H1 (cell line): ENCODE data around the gene ZRANB1. TPM values are rescaled to one million over a fixed set of nuclear protein-coding genes. Genes with fewer than 3 reads are reported as not detected.

ENCODE experiments used
- CTCF ChIA-PET: fragments of 300-600 bp; sonication (Branson Sonifier 250); formaldehyde crosslinking; loops from one replicate; lab custom pipeline; 2021; ENCODE audit not compliant: partially characterized antibody; lab: Charles Lee
- POLR2A ChIA-PET: fragments of 300-600 bp; sonication (Branson Sonifier 250); formaldehyde crosslinking; loops from one replicate; lab custom pipeline; 2021; ENCODE audit warnings: inconsistent platforms; ENCODE audit not compliant: partially characterized antibody; lab: Charles Lee
- DNase-seq, 2 experiments: peaks; one replicate each; pipeline versions ENCODE4 v3.0.0 to v3.0.0-alpha.2; 2010 to 2022; ENCODE audit warnings: low spot score in 2 of 2, low read depth in 1 of 2, mixed read lengths in 1 of 2
- FAIRE-seq: peaks from 2 replicates; lab custom pipeline; 2011; peaks lifted over from hg19 to GRCh38; lab: Jason Lieb, UNC
- H2AFZ ChIP-seq: 2 replicates; pipeline ENCODE4 v1.8.1; 2012; ENCODE audit warnings: low read length, inconsistent platforms
- H2AK5ac ChIP-seq: 2 replicates; pipeline ENCODE4 v1.6.1; 2013; ENCODE audit warnings: low read depth, low read length
- H2BK120ac ChIP-seq: replicated peaks from 2 replicates; pipeline ENCODE3; 2013; ENCODE audit warnings: low read depth, low read length, inconsistent platforms
- H2BK12ac ChIP-seq: 2 replicates; pipeline ENCODE4 v1.6.1; 2013; ENCODE audit warnings: low read depth, low read length
- H2BK15ac ChIP-seq: 2 replicates; pipeline ENCODE4 v1.6.1; 2013; ENCODE audit warnings: low read length
- H2BK20ac ChIP-seq: 2 replicates; pipeline ENCODE4 v1.6.1; 2013; ENCODE audit warnings: low read length
- H2BK5ac ChIP-seq: 2 replicates; pipeline ENCODE4 v1.6.1; 2013; ENCODE audit warnings: low read depth, low read length
- H3K14ac ChIP-seq: 2 replicates; pipeline ENCODE4 v1.6.1; 2013; ENCODE audit warnings: inconsistent platforms; ENCODE audit not compliant: insufficient read length
- H3K18ac ChIP-seq: 2 replicates; pipeline ENCODE4 v1.6.1; 2013; ENCODE audit warnings: low read length; ENCODE audit errors: extremely low read depth
- H3K23ac ChIP-seq: 2 replicates; pipeline ENCODE4 v1.6.1; 2013; ENCODE audit warnings: inconsistent platforms; ENCODE audit not compliant: insufficient read length
- H3K23me2 ChIP-seq: 2 replicates; pipeline ENCODE4 v1.6.1; 2013; ENCODE audit warnings: low read depth, low read length
- H3K27ac ChIP-seq: 2 replicates; pipeline ENCODE4 v1.6.1; 2011; ENCODE audit warnings: low read depth, low read length, inconsistent platforms
- H3K27me3 ChIP-seq, 4 experiments: replicated peaks in 1 of 4; 1 replicate in 1 of 4; 2 replicates in 3 of 4; pipeline versions ENCODE4 v1.6.1 to v1.8.1; 2011 to 2013; ENCODE audit warnings: low read length in 3 of 4, mild to moderate bottlenecking in 3 of 4, inconsistent platforms in 2 of 4, mixed read lengths in 2 of 4, moderate library complexity in 1 of 4; ENCODE audit not compliant: control insufficient read depth in 3 of 4, insufficient read depth in 3 of 4; ENCODE audit errors: extremely low read depth in 1 of 4
- H3K36me3 ChIP-seq, 4 experiments: 2 replicates each; pipeline versions ENCODE4 v1.6.1 to v1.8.1; 2011 to 2013; ENCODE audit warnings: mild to moderate bottlenecking in 4 of 4, low read length in 3 of 4, moderate library complexity in 2 of 4, control low read depth in 1 of 4, inconsistent platforms in 1 of 4; ENCODE audit not compliant: insufficient read depth in 4 of 4, control insufficient read depth in 2 of 4
- H3K4ac ChIP-seq: replicated peaks from 2 replicates; pipeline ENCODE3; 2013; ENCODE audit warnings: low read length, low read depth, mixed read lengths, inconsistent platforms; ENCODE audit not compliant: insufficient read length
- H3K4me1 ChIP-seq, 4 experiments: replicated peaks in 1 of 4; 1 replicate in 1 of 4; 2 replicates in 3 of 4; pipeline versions ENCODE4 v1.6.1 to v1.8.1; 2011 to 2013; ENCODE audit warnings: low read length in 3 of 4, inconsistent platforms in 2 of 4, mixed read lengths in 1 of 4; ENCODE audit not compliant: insufficient read depth in 4 of 4, control insufficient read depth in 3 of 4
- H3K4me2 ChIP-seq, 2 experiments: 2 replicates each; pipeline versions ENCODE4 v1.6.1 to v1.8.1; 2011 to 2013; ENCODE audit warnings: low read depth in 2 of 2, low read length in 2 of 2, control low read depth in 1 of 2, inconsistent platforms in 1 of 2, mild to moderate bottlenecking in 1 of 2; ENCODE audit not compliant: insufficient read depth in 1 of 2
- H3K4me3 ChIP-seq, 4 experiments: fragments of 200-600, 300-600 bp in 1 of 4; sonication (generic), shearing (Covaris generic), sonication (Bioruptor Twin) in 1 of 4; 2 replicates each; pipeline versions ENCODE4 v1.5.1 to v1.8.1; 2011 to 2016; ENCODE audit warnings: low read length in 4 of 4, low read depth in 3 of 4, control low read depth in 2 of 4, inconsistent platforms in 2 of 4, mild to moderate bottlenecking in 2 of 4, mixed read lengths in 1 of 4, moderate library complexity in 1 of 4; ENCODE audit not compliant: insufficient read depth in 2 of 4; ENCODE audit errors: extremely low read depth in 1 of 4
- H3K56ac ChIP-seq: replicated peaks from 2 replicates; pipeline ENCODE3; 2013; ENCODE audit warnings: low read depth, mild to moderate bottlenecking, mixed read lengths, low read length, inconsistent platforms; ENCODE audit not compliant: insufficient read length
- H3K79me1 ChIP-seq: 2 replicates; pipeline ENCODE4 v1.6.1; 2013; ENCODE audit warnings: low read depth, low read length, control low read depth
- H3K79me2 ChIP-seq, 2 experiments: 2 replicates each; pipeline versions ENCODE4 v1.6.1 to v1.8.1; 2012 to 2013; ENCODE audit warnings: low read length in 2 of 2, mild to moderate bottlenecking in 2 of 2, inconsistent platforms in 1 of 2; ENCODE audit not compliant: insufficient read depth in 2 of 2, control insufficient read depth in 1 of 2
- H3K9ac ChIP-seq, 4 experiments: replicated peaks in 1 of 4; 1 replicate in 1 of 4; 2 replicates in 3 of 4; pipeline versions ENCODE4 v1.6.1 to v1.8.1; 2011 to 2013; ENCODE audit warnings: low read depth in 3 of 4, low read length in 3 of 4, control low read depth in 2 of 4, mild to moderate bottlenecking in 2 of 4, moderate library complexity in 2 of 4, inconsistent platforms in 1 of 4; ENCODE audit errors: extremely low read depth in 1 of 4
- H3K9me3 ChIP-seq, 2 experiments: 2 replicates each; pipeline versions ENCODE4 v1.6.1 to v1.8.1; 2012 to 2013; ENCODE audit warnings: mild to moderate bottlenecking in 2 of 2, moderate library complexity in 2 of 2, control low read depth in 1 of 2, inconsistent platforms in 1 of 2, low read depth in 1 of 2, low read length in 1 of 2, mixed read lengths in 1 of 2; ENCODE audit not compliant: insufficient read depth in 2 of 2
- H4K20me1 ChIP-seq, 2 experiments: replicated peaks in 1 of 2; 2 replicates each; pipeline versions ENCODE3 to v1.8.1; 2011 to 2013; ENCODE audit warnings: inconsistent platforms in 2 of 2, low read length in 2 of 2, mild to moderate bottlenecking in 1 of 2; ENCODE audit not compliant: insufficient read depth in 2 of 2, control insufficient read depth in 1 of 2
- H4K5ac ChIP-seq: 2 replicates; pipeline ENCODE4 v1.6.1; 2013; ENCODE audit warnings: low read length, low read depth, mixed read lengths, inconsistent platforms; ENCODE audit not compliant: insufficient read length
- H4K8ac ChIP-seq: 2 replicates; pipeline ENCODE4 v1.8.0; 2013; ENCODE audit warnings: mild to moderate bottlenecking, moderate library complexity, low read length, inconsistent platforms; ENCODE audit not compliant: insufficient read depth; ENCODE audit errors: extremely low read depth
- H4K91ac ChIP-seq: replicated peaks from 2 replicates; pipeline ENCODE3; 2013; ENCODE audit warnings: low read length, mixed read lengths, inconsistent platforms; ENCODE audit not compliant: insufficient read length
- ATF2 ChIP-seq: IDR thresholded peaks from 2 replicates; pipeline ENCODE4 v1.6.1; 2012; ENCODE audit warnings: low read length, inconsistent platforms
- ATF3 ChIP-seq: IDR thresholded peaks from 2 replicates; pipeline ENCODE4 v1.6.1; 2011; ENCODE audit warnings: low read depth, mild to moderate bottlenecking, low read length; ENCODE audit not compliant: insufficient read depth
- CHD2 ChIP-seq: IDR thresholded peaks from 2 replicates; pipeline ENCODE4 v1.6.1; 2012; ENCODE audit warnings: low read length, improper control_type of control experiment
- NANOG ChIP-seq: IDR thresholded peaks from 2 replicates; pipeline ENCODE4 v1.6.1; 2011; ENCODE audit warnings: low read length, low read depth, mild to moderate bottlenecking, inconsistent platforms; ENCODE audit not compliant: insufficient read depth, poor library complexity, severe bottlenecking
- RXRA ChIP-seq: IDR thresholded peaks from 2 replicates; pipeline ENCODE4 v1.6.1; 2011; ENCODE audit warnings: low read depth, mild to moderate bottlenecking, low read length, moderate library complexity; ENCODE audit not compliant: insufficient read depth
- SAP30 ChIP-seq: fragments of 300-600 bp; sonication (generic); IDR thresholded peaks from 2 replicates; pipeline ENCODE4 v1.7.1; 2012; ENCODE audit warnings: low read length, moderate library complexity, mild to moderate bottlenecking, inconsistent platforms; ENCODE audit not compliant: insufficient read depth, insufficient replicate concordance
- YY1 ChIP-seq: IDR thresholded peaks from 2 replicates; pipeline ENCODE4 v1.6.1; 2011; ENCODE audit warnings: low read depth, mild to moderate bottlenecking, low read length
- ZNF274 ChIP-seq: IDR thresholded peaks from 2 replicates; pipeline ENCODE4 v1.7.0; 2012; ENCODE audit warnings: low read length, borderline replicate concordance; ENCODE audit errors: extremely low read depth
- WGBS, 2 experiments: shearing (Covaris generic) in 1 of 2; methylation state at CpG; one replicate each; pipeline versions ENCODE4 v1.1.6 to v1.1.7; 2013 to 2015; ENCODE audit warnings: low lambda C conversion rate in 2 of 2, mixed read lengths in 2 of 2, inconsistent platforms in 1 of 2, low coverage in 1 of 2, missing lambda C conversion rate in 1 of 2; ENCODE audit not compliant: insufficient replicate concordance in 2 of 2, insufficient coverage in 1 of 2, insufficient read length in 1 of 2; ENCODE audit errors: extremely low coverage in 1 of 2, missing lambda C conversion rate in 1 of 2; 5-methylcytosine and 5-hydroxymethylcytosine counted together
- long read RNA-seq, 2 experiments: library from RNA in 1 of 2; library from capped mRNA in 1 of 2; stranded (forward); transcript quantifications; one replicate each; pipeline ENCODE4 v2.0.0, GENCODE V29; 2021; ENCODE audit warnings: inconsistent platforms in 1 of 2
- polyA minus RNA-seq, 3 experiments: library from RNA; depleted of rRNA, polyadenylated mRNA; stranded (reverse); fragments of >200 nt; gene quantifications; 1 replicate in 2 of 3; 2 replicates in 1 of 3; pipeline ENCODE4 v1.2.3, GENCODE V29; 2011
- polyA plus RNA-seq, 7 experiments: library from polyadenylated mRNA; depleted of rRNA in 3 of 7; stranded (reverse) in 5 of 7; unstranded in 2 of 7; fragments of >200 nt in 5 of 7; fragments of 200-250 nt in 2 of 7; gene quantifications; 1 replicate in 5 of 7; 2 replicates in 1 of 7; 4 replicates in 1 of 7; pipeline versions ENCODE4 v1.2.1 to v1.2.3, GENCODE V29; 2011 to 2013; ENCODE audit warnings: missing spikeins in 2 of 7, mixed read lengths in 2 of 7
- total RNA-seq: library from RNA; stranded (reverse); fragmentation: NEBNext Ultra II Directional; extraction: Animal tissue kit (Norgen Biotek cat#: 25700); gene quantifications from 2 replicates; pipeline ENCODE4 v1.2.1, GENCODE V29; 2021

The ZRANB1 gene
- total RNA-seq (17.7 and 19.9 TPM in 2 replicates), polyA plus RNA-seq (2011; rRNA removed) (3.9 and 6.1 TPM in 2 replicates), polyA minus RNA-seq (2011; rRNA and poly(A)+ RNA removed) (23.8 and 27.1 TPM in 2 replicates)
- 8.0 TPM for polyA plus RNA-seq (2011; cell fraction: cytosol; rRNA removed)
- 4.1 TPM for polyA plus RNA-seq (2011; cell fraction: nucleus; rRNA removed)
- polyA plus RNA-seq (2012, experiment 1 of 2) = 6.9 to 9.3 TPM (median 8.6 TPM) in 4 replicates
- polyA plus RNA-seq (2012, experiment 2 of 2) = 0.45 TPM
- 9.5 TPM for polyA plus RNA-seq (2013, experiment 1 of 2)
- polyA plus RNA-seq (2013, experiment 2 of 2) = 9.7 TPM
- 12.5 TPM for polyA minus RNA-seq (2011; cell fraction: cytosol; rRNA and poly(A)+ RNA removed)
- 30.8 TPM for polyA minus RNA-seq (2011; cell fraction: nucleus; rRNA and poly(A)+ RNA removed)
- long read RNA-seq, experiment 1, full-length matches to known transcripts = 4 of 22 reads
- long read RNA-seq, experiment 1, partial matches to known transcripts = 15 of 22 reads
- long read RNA-seq, experiment 1, other reads (novel, unspliced or antisense) = 3 of 22 reads
- long read RNA-seq, experiment 2, partial matches to known transcripts = 2 of 4 reads
- long read RNA-seq, experiment 2, other reads (novel, unspliced or antisense) = 2 of 4 reads

GRCh38 chr10:124941823-124942222 is at the start of gene ZRANB1:
TSS of gene ZRANB1 (plus strand) at chr10:124942123. CDS start at chr10:124942494, 371 bp downstream.
- no peak within 1 kb of the TSS for H2BK12ac ChIP-seq
- 91% methylated on average over 4 of the region's 4 CpGs; no CpG with 5 or more reads in 1 of the 2 experiments for whole genome bisulfite sequencing, 2 experiments
- peaks cover 2 to 9% of the 10 kb centered on the region in 2 experiments for H4K20me1 ChIP-seq
- TF ChIP-seq YY1 (no peak), NANOG (no peak), CHD2 (no peak), ATF3 (no peak), ZNF274 (no peak), SAP30 (no peak), RXRA (no peak), ATF2 (no peak)

More at GRCh38 chr10:124941823-124942222, at the start of gene ZRANB1:
- no peak within 1 kb of the TSS for H3K9ac ChIP-seq
- DNase-seq (no peak), FAIRE-seq (no peak)
- no peak within 1 kb of the TSS for H3K56ac ChIP-seq
- CTCF ChIA-PET = interaction anchor here (1.0 to 1.1 kb wide), 2 partner anchors 10 to 15 kb away, joined by 3 read pairs; no protein-coding TSS in a partner anchor
- no peak within 1 kb of the TSS for H2BK20ac ChIP-seq
- H3K4me3 ChIP-seq = no peak within 1 kb of the TSS
- H3K36me3 ChIP-seq = peaks cover 0 to 8% (median 2%) of the 10 kb centered on the region in 4 experiments; a peak in 2 of 8 replicates
- H3K79me2 ChIP-seq = peaks cover 4 to 98% of the 10 kb centered on the region in 2 experiments; a peak in 3 of 4 replicates
- no peak within 1 kb of the TSS for H2BK5ac ChIP-seq
- H3K4me2 ChIP-seq = no peak within 1 kb of the TSS
- peaks cover 8% of the 10 kb centered on the region for H3K79me1 ChIP-seq
- no peak within 1 kb of the TSS for H3K18ac ChIP-seq
- peaks cover 0 to 17% (median 9%) of the 10 kb centered on the region in 4 experiments; a peak in 4 of 7 replicates for H3K4me1 ChIP-seq
- H2AFZ ChIP-seq = no peak within 1 kb of the TSS
- no peak within 1 kb of the TSS for H3K27ac ChIP-seq
- no peak within 1 kb of the TSS for H4K91ac ChIP-seq
- no peak within 1 kb of the TSS for H3K14ac ChIP-seq
- no peak within 1 kb of the TSS for H4K5ac ChIP-seq
- no peak within 1 kb of the TSS for H3K23ac ChIP-seq
- no peaks in the 10 kb centered on the region for H3K23me2 ChIP-seq
- POLR2A ChIA-PET = interaction anchor here (1.6 kb wide), 1 partner anchor 10 kb away, joined by 4 read pairs; no protein-coding TSS in a partner anchor
- H2BK15ac ChIP-seq = no peak within 1 kb of the TSS
- no peak within 1 kb of the TSS for H3K4ac ChIP-seq
- no peak within 1 kb of the TSS for H4K8ac ChIP-seq
- H2BK120ac ChIP-seq = no peak within 1 kb of the TSS
- no peaks in the 10 kb centered on the region for H3K9me3 ChIP-seq
- H2AK5ac ChIP-seq = no peak within 1 kb of the TSS
- H3K27me3 ChIP-seq = no peaks in the 10 kb centered on the region
